ENCODE results near the gene SS18L1.

SS18L1 gene

GRCh38 chr20:62198931-62199330, 55.4 kb downstream of the SS18L1 start:
- no peak for DNase-seq

GRCh38 chr20:62200491-62201172, 57.1 kb downstream of the SS18L1 start:
- no peak for DNase-seq

GRCh38 chr20:62201173-62202082, 57.9 kb downstream of the SS18L1 start:
- DNase-seq, result no peak

GRCh38 chr20:62202083-62202395, 58.5 kb downstream of the SS18L1 start:
- no peak for DNase-seq

- DNase-seq, result no peak
These were observed 59.3 kb downstream of the SS18L1 start for GRCh38 chr20:62202676-62203377.

- no peak for DNase-seq
These were observed 59.9 kb downstream of the SS18L1 start for GRCh38 chr20:62203378-62204030.

- DNase-seq, result no peak
These were observed 62.2 kb downstream of the SS18L1 start for GRCh38 chr20:62205618-62206387.

- no peak for DNase-seq
These were observed 62.8 kb downstream of the SS18L1 start for GRCh38 chr20:62206388-62206775.

- no peak for DNase-seq
These were observed 64.7 kb downstream of the SS18L1 start for GRCh38 chr20:62208061-62208794.

- no peak for DNase-seq
These were observed 65.5 kb downstream of the SS18L1 start for GRCh38 chr20:62208795-62209755.

GRCh38 chr20:62209850-62210495, 66.4 kb downstream of the SS18L1 start:
- no peak for DNase-seq

GRCh38 chr20:62210496-62210855, 66.9 kb downstream of the SS18L1 start:
- DNase-seq, result no peak

GRCh38 chr20:62211216-62211615, 67.6 kb downstream of the SS18L1 start:
- DNase-seq, result no peak

GRCh38 chr20:62211769-62212288, 68.3 kb downstream of the SS18L1 start:
- DNase-seq, result no peak

GRCh38 chr20:62212299-62212698, 68.7 kb downstream of the SS18L1 start:
- no peak for DNase-seq

GRCh38 chr20:62214067-62214466, 70.5 kb downstream of the SS18L1 start:
- no peak for DNase-seq

- no peak for DNase-seq
These were observed 71.7 kb downstream of the SS18L1 start for GRCh38 chr20:62215020-62215990.

- DNase-seq, result no peak
These were observed 72.5 kb downstream of the SS18L1 start for GRCh38 chr20:62215991-62216635.
